Smooth muscle cell (in vitro differentiated cells): Measurements from ENCODE around the gene QRICH1. TPM values are rescaled to one million over a fixed set of nuclear protein-coding genes. Genes with fewer than 3 reads are reported as not detected.
A peak's percentile ranks its signal among the peaks of the same experiment; 100 is the strongest.

Experiments used
- DNase-seq: peaks from one replicate; lab custom pipeline; 2025; ENCODE audit not compliant: unreplicated experiment; lab: John Stamatoyannopoulos, UW
- H2AFZ ChIP-seq: fragments of 200-600 bp; sonication (generic); 2 replicates; pipeline ENCODE4 v1.6.0; 2016; ENCODE audit warnings: antibody characterized with exemption, low read depth, mild to moderate bottlenecking
- H3F3A ChIP-seq: fragments of 200-600 bp; sonication (generic); 2 replicates; pipeline ENCODE4 v1.6.0; 2017; ENCODE audit warnings: antibody characterized with exemption, low read depth
- H3K27ac ChIP-seq: fragments of 200-600 bp; sonication (generic); 2 replicates; pipeline ENCODE4 v1.5.1; 2016; ENCODE audit warnings: low read depth, mild to moderate bottlenecking
- H3K27me3 ChIP-seq: fragments of 200-600 bp; sonication (generic); 2 replicates; pipeline ENCODE4 v1.6.1; 2016; ENCODE audit warnings: low read depth, mild to moderate bottlenecking
- H3K36me3 ChIP-seq: fragments of 200-600 bp; sonication (generic); 2 replicates; pipeline ENCODE4 v1.5.1; 2016; ENCODE audit warnings: low read depth
- H3K4me1 ChIP-seq: fragments of 200-600 bp; sonication (generic); 2 replicates; pipeline ENCODE4 v1.5.1; 2016; ENCODE audit warnings: low read depth
- H3K4me2 ChIP-seq: fragments of 200-600 bp; sonication (generic); 2 replicates; pipeline ENCODE4 v1.6.0; 2016; ENCODE audit warnings: mild to moderate bottlenecking
- H3K4me3 ChIP-seq: fragments of 200-600 bp; sonication (generic); 2 replicates; pipeline ENCODE4 v1.5.1; 2016; ENCODE audit warnings: mild to moderate bottlenecking
- H3K79me2 ChIP-seq: fragments of 200-600 bp; sonication (generic); 2 replicates; pipeline ENCODE4 v1.6.0; 2016; ENCODE audit warnings: low read depth, mild to moderate bottlenecking
- H3K9ac ChIP-seq: fragments of 200-600 bp; sonication (generic); 2 replicates; pipeline ENCODE4 v1.6.0; 2016; ENCODE audit warnings: low read depth
- H3K9me3 ChIP-seq: fragments of 200-600 bp; sonication (generic); replicated peaks from 2 replicates; pipeline ENCODE4 v1.5.1; 2016; ENCODE audit warnings: low read depth
- H4K20me1 ChIP-seq: fragments of 200-600 bp; sonication (generic); 2 replicates; pipeline ENCODE4 v1.6.0; 2016; ENCODE audit warnings: low read depth
- WGBS: methylation state at CpG from one replicate; pipeline ENCODE4 v1.1.7; 2016; ENCODE audit warnings: low lambda C conversion rate; 5-methylcytosine and 5-hydroxymethylcytosine counted together
- polyA plus RNA-seq: library from polyadenylated mRNA; unstranded; fragments of >200 nt; fragmentation: Nextera tagmentation; extraction: Ambion mirVana; gene quantifications from 2 replicates; pipeline ENCODE4 v1.2.1, GENCODE V29; 2016
- total RNA-seq: library from RNA; depleted of rRNA; stranded (reverse); fragments of >200 nt; gene quantifications from 2 replicates; pipeline ENCODE4 v1.2.3, GENCODE V29; 2014
- TF ChIP-seq, protein P1 (sequence below): fragments of 200-600 bp; sonication (generic); IDR thresholded peaks from 2 replicates; pipeline ENCODE4 v1.5.1; 2017; ENCODE audit warnings: borderline replicate concordance, mild to moderate bottlenecking, antibody characterized with exemption; ENCODE audit not compliant: insufficient read depth, poor library complexity, severe bottlenecking

Gene QRICH1, protein sequence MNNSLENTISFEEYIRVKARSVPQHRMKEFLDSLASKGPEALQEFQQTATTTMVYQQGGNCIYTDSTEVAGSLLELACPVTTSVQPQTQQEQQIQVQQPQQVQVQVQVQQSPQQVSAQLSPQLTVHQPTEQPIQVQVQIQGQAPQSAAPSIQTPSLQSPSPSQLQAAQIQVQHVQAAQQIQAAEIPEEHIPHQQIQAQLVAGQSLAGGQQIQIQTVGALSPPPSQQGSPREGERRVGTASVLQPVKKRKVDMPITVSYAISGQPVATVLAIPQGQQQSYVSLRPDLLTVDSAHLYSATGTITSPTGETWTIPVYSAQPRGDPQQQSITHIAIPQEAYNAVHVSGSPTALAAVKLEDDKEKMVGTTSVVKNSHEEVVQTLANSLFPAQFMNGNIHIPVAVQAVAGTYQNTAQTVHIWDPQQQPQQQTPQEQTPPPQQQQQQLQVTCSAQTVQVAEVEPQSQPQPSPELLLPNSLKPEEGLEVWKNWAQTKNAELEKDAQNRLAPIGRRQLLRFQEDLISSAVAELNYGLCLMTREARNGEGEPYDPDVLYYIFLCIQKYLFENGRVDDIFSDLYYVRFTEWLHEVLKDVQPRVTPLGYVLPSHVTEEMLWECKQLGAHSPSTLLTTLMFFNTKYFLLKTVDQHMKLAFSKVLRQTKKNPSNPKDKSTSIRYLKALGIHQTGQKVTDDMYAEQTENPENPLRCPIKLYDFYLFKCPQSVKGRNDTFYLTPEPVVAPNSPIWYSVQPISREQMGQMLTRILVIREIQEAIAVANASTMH
- total RNA-seq (62.0 and 76.4 TPM in 2 replicates), polyA plus RNA-seq (38.2 and 48.8 TPM in 2 replicates)

DNA sequence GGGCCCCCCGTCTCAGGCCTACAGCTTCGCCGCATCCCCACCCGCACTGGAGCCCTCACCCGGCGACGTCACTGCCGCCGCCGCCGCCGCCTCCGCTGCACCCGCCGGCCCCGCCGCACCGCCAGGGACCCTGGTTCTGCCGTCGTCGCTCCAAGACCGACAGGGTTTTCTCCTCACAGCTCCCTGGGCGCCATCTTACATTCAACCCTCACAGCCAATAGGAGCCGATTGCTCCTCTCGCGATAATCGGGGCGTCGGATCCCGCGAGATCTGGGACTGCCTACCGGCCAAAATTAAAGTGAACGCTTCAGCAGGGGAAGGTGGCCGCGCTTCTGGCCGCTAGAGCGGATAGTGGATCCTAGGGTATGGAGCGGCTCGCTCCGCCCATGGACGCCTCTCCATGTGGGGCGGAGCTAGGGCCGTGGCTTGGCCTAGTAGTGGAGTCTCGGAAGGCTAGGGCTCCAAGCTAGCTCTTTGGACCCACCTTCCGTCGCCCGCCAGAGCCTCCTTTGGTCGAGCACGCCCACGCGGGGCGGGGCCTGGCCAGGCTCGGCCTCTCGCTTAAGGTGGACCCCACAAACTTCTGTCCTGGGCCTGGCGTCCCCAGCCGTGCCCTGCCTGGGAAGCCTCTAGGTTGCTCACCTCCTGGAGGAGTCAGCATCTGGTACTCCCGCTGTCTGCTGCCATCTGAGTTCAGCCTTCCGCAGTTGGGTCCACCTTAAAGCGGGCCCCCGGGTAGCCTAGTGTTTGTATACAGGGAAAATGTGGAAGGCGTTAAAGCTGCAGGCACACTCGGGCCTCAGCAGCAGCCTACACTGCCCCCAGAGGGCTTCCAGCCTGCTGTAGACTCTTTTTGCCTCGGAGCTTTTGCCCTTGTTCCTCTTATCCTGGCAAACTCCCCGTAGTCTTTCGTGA is at the start of gene QRICH1:
TSS of gene QRICH1 (minus strand) at position 219 of the 915 bp plus-strand sequence. CDS start 17,054 bp downstream, outside the sequence.
- peak within 1 kb of the TSS; percentile 99 for H3K27ac ChIP-seq
- H3K79me2 ChIP-seq: peaks cover 40% of the 10 kb centered on the region
- peak within 1 kb of the TSS; percentile 98 for H3K9ac ChIP-seq
- H3K4me1 ChIP-seq: peaks cover 13% of the 10 kb centered on the region
- H4K20me1 ChIP-seq: peaks cover 41% of the 10 kb centered on the region
- no peaks in the 10 kb centered on the region for H3K9me3 ChIP-seq
- no peaks in the 10 kb centered on the region for H3K27me3 ChIP-seq
- TF ChIP-seq, protein P1, sequence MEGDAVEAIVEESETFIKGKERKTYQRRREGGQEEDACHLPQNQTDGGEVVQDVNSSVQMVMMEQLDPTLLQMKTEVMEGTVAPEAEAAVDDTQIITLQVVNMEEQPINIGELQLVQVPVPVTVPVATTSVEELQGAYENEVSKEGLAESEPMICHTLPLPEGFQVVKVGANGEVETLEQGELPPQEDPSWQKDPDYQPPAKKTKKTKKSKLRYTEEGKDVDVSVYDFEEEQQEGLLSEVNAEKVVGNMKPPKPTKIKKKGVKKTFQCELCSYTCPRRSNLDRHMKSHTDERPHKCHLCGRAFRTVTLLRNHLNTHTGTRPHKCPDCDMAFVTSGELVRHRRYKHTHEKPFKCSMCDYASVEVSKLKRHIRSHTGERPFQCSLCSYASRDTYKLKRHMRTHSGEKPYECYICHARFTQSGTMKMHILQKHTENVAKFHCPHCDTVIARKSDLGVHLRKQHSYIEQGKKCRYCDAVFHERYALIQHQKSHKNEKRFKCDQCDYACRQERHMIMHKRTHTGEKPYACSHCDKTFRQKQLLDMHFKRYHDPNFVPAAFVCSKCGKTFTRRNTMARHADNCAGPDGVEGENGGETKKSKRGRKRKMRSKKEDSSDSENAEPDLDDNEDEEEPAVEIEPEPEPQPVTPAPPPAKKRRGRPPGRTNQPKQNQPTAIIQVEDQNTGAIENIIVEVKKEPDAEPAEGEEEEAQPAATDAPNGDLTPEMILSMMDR: peak; percentile 41
- H3F3A ChIP-seq: peaks cover 34% of the 10 kb centered on the region
- H3K36me3 ChIP-seq: no peaks in the 10 kb centered on the region
- DNase-seq: peak; percentile 99
- 1% methylated on average over 51 of the region's 65 CpGs for WGBS
- peak within 1 kb of the TSS; percentile 86 for H3K4me3 ChIP-seq
- peak within 1 kb of the TSS; percentile 19 for H2AFZ ChIP-seq
- peak within 1 kb of the TSS; percentile 94 for H3K4me2 ChIP-seq

DNA sequence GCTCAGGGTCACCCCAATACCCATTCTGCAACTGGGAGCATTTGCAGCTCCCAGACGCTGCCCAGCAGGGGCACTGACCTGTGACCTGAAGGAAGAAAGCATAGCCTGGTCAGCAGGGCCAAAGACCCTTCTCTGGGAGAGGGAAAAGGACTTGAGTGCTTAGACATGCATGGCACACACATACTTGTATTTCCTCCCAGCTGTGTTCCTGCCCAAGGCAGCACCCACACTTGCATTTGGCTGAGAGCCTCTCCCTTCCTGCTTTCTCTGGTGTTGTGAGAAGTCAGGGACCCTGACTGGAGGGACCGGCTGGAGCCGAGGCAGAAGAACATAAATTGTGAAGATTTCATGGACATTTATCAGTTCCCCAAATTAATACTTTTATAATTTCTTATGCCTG is 46.2 kb upstream of the QRICH1 start:
- H3K4me1 ChIP-seq: no peaks in the 10 kb centered on the region
- H2AFZ ChIP-seq: no peak overlapping the region
- H3K4me2 ChIP-seq: no peak overlapping the region
- no peak overlapping the region for H3K4me3 ChIP-seq
- TF ChIP-seq, protein P1: no peak
- H3K36me3 ChIP-seq: no peaks in the 10 kb centered on the region
- H3K27ac ChIP-seq: no peak overlapping the region
- no peak overlapping the region for H3K9ac ChIP-seq
- WGBS: 88% methylated on average over 3 of the region's 3 CpGs
- H3K79me2 ChIP-seq: no peaks in the 10 kb centered on the region
- no peaks in the 10 kb centered on the region for H3K9me3 ChIP-seq
- no peak for DNase-seq
- H4K20me1 ChIP-seq: no peaks in the 10 kb centered on the region
- H3K27me3 ChIP-seq: no peaks in the 10 kb centered on the region
- H3F3A ChIP-seq: no peaks in the 10 kb centered on the region

DNA sequence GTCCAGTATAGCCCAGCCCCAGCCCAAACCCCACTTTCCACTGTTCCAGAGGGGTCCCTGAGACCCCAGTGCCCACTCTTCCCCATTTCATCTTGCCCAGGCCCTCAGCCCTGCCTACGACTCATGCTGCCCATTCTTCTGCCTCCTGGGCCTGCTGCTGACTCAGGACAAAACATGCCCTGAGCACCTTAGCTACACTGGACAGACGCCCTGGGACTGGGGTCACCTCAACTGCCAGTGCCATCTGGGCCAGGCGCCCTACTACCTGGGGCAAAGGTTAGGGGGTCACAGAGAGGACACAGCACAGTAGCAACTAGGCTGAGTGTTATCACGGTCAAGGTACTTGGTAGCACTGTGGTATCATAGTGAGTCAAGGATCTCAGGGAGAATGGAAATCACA is 41.6 kb upstream of the QRICH1 start:
- Histone ChIP-seq H3K27me3 (no peaks in the 10 kb centered on the region), H3F3A (no peaks in the 10 kb centered on the region), H3K4me2 (no peak overlapping the region), H3K9ac (no peak overlapping the region), H3K4me1 (peaks cover 14% of the 10 kb centered on the region), H3K9me3 (no peaks in the 10 kb centered on the region), H3K79me2 (peaks cover 22% of the 10 kb centered on the region), H3K4me3 (no peak overlapping the region), H4K20me1 (peaks cover 2% of the 10 kb centered on the region), H2AFZ (no peak overlapping the region), H3K27ac (no peak overlapping the region), H3K36me3 (no peaks in the 10 kb centered on the region)
- TF ChIP-seq, protein P1: no peak
- 90% methylated on average over 4 of the region's 4 CpGs for WGBS
- DNase-seq: no peak
